GM19468 (cell line): ENCODE measurements around the gene SLC31A1.
A peak's percentile ranks its signal among the peaks of the same experiment; 100 is the strongest.
"Not testable (repeated sequence)": the region's sequence is repeated elsewhere in the genome, so short reads cannot be mapped to it uniquely, and the experiment has no call there.

Source experiments
- ATAC-seq: cut with Tn5 transposase; IDR thresholded peaks from one replicate; pipeline ENCODE4 v1.9.1; 2021; ENCODE audit warnings: mild to moderate bottlenecking, moderate library complexity, moderate number of reproducible peaks; ENCODE audit not compliant: unreplicated experiment; ENCODE audit errors: extremely low read depth

SLC31A1 gene

DNA sequence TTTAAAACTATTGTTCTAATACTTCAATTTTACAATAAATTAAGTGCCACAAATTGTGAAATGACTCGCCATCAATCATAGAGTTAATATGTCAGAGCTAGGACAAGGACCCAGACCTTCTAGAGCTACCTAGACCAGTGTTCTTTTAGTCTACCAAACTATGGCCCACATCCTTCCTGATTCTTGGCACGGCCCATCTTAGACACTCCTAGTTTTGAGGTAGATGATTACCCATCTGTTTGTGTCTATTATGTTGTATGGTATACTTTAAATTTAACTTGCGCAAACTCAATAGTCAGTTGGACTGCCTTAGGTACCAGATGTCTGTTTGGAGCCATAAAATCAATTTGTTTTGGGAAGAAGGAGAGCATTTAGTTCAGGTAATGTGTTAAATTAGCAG is 36.5 kb downstream of the SLC31A1 start:
- ATAC-seq: no peak

DNA sequence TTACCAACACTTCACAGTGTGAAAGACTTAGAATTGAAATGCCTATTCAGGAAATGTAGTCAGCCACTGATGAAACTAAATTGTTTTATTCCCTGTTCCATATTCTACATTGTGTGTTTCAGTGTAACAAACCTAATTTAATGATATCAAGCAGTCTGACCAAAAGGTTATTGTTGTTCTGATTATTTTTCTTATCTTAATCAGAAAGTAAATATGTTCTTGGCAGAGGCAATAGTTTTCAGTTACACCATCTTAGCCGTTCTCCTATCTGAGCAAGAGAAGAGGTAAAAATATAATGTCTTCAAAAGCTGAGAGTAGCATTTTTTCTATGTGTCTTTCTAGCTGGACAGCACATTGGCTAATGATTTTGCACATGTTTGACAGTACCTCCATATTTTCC is 36.9 kb downstream of the SLC31A1 start:
- no peak for ATAC-seq

DNA sequence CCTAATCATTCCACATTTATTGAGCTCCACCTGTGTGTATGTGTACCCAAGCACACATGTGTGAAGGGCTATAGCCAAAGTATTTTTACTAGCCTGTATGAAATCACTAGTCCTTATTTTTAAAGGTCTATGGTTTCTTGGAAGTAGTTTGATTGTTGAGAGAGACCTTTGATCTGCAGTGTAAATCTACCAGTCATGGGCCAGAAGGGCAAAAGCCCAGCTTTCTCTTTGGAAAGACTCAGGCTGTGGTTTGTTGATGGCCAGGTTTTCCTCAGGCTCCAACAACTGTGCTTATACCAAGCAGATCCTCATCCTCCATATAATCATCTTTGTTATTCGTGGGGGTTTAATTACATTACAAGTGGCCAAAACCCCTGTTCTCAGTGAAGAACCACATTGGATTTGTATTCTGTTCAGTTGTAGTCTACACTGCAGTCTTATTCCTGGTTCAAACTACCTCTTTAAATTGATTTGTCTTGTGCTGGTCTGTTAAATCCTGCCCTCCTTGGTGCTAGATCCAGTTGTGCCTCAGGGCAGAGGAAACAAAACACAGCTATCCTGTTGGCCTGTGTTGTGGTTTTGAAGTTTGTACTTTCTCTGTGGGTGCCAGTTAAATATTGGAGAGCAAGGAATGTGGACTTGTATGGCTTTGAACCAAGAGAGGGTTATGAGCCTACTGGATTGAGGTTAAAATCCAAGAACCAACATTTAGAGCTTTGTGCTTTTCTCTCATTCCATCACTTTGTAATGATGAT is 40.8 kb downstream of the SLC31A1 start:
- ATAC-seq: no peak

GRCh38 chr9:113266174-113266573 is 44.8 kb downstream of the SLC31A1 start:
- no peak for ATAC-seq

DNA sequence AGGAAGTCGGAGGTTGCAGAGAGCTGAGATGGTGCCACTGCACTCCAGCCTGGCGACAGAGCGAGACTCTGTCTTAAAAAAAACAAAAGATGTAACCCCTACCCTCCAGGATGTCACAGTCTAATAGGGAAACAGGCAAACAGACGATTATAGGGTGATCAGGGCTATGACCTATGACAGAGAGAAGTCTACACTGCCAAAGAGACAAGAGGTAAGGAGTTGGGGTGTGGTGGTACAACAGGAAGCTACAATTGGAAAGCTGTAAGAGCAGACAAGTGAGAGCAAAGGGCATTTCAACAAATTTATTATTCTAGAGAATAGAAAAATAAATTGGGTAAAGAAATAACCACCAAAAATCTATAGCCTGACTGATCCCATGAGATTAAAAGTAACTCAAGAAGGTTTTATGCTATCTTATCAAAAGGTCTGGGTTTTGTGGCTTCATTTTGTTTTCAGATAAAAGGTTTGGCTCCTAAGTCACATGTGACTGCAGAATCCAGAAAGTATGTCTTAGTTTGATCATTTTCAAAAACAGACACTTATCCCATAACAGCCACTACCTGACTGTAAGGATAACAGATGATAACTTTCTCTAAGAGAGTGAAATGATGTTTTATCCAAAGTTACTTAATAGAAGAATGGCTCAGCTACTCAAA is 46.7 kb downstream of the SLC31A1 start:
- no peak for ATAC-seq

- ATAC-seq: no peak
Observed at GRCh38 chr9:113269355-113269754, 48.0 kb downstream of the SLC31A1 start.

DNA sequence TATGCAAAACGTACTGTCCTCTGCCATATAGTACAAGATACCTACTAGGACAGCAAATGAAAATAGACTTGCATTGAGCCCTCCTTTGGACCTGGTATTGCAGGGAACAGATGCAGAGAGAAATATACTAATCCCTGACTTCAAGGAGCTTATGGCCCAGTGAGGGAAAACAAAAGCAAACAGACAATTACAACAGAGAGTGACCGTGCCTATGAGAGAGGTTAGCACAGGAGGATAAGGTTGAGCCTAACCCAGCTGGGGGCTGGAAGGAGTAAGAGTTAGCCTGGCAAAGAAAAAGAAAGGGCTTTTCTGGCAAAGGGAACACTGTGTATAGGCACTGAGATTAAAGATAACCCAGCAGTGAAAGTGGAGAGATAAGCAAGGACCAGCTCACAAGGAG is 48.5 kb downstream of the SLC31A1 start:
- ATAC-seq: no peak

GRCh38 chr9:113274474-113275156 is 53.3 kb downstream of the SLC31A1 start:
- ATAC-seq: no peak

DNA sequence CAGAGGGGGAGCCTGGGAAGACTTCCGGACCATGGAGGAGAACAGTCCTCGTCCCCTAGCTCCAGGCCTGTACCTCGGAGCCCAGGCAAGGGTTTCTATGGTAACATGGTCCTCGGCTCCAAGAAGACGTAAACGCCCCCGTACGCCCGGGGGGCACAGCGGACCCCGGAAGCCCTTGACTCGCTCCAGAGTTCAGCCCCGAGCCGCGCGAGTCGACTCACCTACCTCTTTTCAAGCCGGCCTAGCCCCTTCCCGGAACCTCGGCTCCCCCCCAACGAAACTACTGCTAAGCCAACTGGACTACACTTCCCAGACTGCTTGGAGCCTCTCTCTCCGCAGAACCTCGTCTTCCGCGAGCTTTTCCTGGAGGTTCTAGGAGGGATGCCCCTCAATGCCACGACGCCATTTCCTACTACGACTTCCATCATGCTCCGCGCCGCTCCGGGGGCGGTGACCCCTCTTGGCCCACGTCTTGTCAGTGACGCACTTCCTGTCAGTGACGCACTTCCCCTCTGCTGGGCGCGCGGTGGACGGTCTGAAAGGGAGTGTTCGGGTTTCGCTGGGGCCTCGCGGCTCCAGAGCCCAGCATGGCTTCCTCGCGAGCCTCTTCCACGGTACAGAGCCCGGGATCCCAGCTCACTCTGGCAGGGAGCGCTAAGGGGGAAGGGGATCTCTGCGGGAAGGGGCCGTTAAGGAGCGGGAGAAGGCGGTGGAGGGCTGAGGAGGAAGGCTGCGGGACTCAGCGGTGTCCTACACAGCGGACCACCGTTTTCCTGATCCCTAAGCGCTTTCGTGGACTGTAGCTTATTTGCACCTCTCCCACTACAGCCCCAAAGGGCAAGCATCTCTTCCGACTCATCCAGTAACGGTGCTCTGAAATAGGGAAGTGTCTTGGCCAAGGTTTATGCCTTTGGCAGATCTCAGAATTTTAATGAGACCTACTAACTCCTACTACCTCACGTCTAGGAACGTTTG is 54.1 kb downstream of the SLC31A1 start, which contains the start of the genes CDC26 and PRPF4:
Gene CDC26 (minus strand): TSS at position 416 of the 975 bp plus-strand sequence. CDS start 3,065 bp downstream, outside the sequence.
Gene PRPF4 (plus strand): TSS at position 502 of the 975 bp plus-strand sequence. CDS start 86 bp downstream, at position 588.
- peak; percentile 98 for ATAC-seq

GRCh38 chr9:113278840-113279239 is 57.5 kb downstream of the SLC31A1 start:
- ATAC-seq: no peak

GRCh38 chr9:113281356-113281755 is 60.0 kb downstream of the SLC31A1 start:
- no peak for ATAC-seq

- ATAC-seq: no peak
Observed at GRCh38 chr9:113289091-113289490, 67.7 kb downstream of the SLC31A1 start.

- no peak for ATAC-seq
Observed at GRCh38 chr9:113290052-113290607, 68.8 kb downstream of the SLC31A1 start.

GRCh38 chr9:113293285-113293878 is 72.0 kb downstream of the SLC31A1 start:
- no peak for ATAC-seq

- ATAC-seq: not testable (repeated sequence)
Observed at GRCh38 chr9:113296247-113296646, 74.9 kb downstream of the SLC31A1 start.

DNA sequence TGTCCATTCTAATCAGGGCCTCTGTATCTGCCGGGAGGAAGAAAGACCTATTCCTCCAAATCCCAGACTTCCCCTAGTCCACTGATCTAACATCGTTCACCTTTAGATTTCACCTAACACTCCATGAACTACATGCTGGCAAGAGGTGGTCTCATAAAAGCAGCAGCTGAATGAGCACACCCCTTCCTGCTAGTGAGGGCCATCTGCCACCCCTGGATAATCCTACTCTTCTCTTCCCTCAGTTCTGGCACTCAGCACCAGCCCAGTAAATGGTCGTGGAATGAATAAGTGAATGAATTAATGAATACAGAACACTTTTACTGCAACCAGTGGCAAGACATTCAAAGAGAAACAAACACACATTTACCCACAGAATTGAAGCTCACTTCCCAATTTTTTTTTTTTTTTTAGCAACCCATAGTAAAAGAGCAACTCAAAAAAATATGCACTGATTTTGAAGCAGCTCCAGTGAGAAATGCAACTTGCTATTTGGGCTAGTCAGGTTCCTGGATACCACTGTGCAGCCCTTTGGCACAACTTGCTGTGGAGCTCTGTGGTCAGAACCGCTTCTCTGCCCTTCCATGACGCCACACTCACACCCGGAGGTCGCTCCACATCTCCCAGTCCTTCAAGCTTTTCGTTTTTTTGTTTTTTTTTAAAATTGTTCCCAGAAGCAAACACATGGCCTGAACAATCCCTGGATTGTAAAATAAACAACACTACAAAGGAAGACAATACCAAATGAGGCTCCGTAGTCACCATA is 75.6 kb downstream of the SLC31A1 start:
- no peak for ATAC-seq

GRCh38 chr9:113298311-113298710 is 77.0 kb downstream of the SLC31A1 start:
- no peak for ATAC-seq
